GM23248 (cell line): ENCODE results near the gene ODF2.

Experiments
- EZH2 ChIP-seq: fragments of 200-600 bp; sonication (generic); IDR thresholded peaks from 2 replicates; pipeline ENCODE4 v1.6.1; 2018; ENCODE audit warnings: antibody characterized with exemption, mild to moderate bottlenecking; ENCODE audit not compliant: insufficient read depth, poor library complexity, severe bottlenecking
- EZH2phosphoT487 ChIP-seq: fragments of 200-600 bp; sonication (generic); IDR thresholded peaks from 2 replicates; pipeline ENCODE4 v1.6.1; 2018; ENCODE audit warnings: antibody characterized with exemption, moderate library complexity, mild to moderate bottlenecking, low read depth; ENCODE audit not compliant: insufficient read depth

DNA sequence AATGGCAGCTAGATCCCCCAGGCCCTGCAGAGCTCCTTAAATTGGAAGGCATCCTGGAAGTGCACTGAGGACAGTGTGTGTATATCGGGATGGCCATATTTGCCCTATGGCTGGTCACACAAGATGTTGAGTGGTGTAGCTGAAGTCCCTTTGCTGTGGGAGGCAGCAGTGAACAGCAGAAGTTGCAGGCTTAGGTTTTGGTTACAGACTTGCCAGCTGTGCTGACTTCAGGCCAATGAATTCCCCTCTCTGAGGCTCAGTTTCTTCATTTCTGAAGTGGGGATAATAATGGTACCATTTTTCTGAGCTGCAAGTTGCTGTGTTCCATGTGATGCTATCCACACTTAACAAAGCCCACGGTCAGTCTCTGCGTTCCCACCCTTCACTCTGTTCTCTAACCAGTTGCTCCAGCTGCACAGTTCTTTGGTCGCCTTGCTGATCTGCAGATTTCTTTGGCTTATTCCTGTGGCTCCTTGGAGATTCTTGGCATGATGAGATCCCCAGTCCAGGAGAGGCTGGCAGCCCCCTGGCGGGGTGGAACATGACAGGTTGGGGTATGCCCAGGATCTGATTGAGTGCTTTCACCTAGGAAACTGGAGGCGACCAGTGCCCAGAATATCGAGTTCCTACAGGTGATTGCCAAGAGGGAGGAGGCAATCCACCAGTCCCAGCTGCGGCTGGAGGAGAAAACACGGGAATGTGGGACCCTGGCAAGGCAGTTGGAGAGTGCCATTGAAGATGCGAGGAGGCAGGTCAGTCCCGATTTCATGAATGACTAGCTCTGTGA, 42.2 kb downstream of the ODF2 start:
- TF ChIP-seq EZH2 (no peak), EZH2phosphoT487 (no peak)
